CD4-positive, alpha-beta T cell treated with Interleukin-2 at 100 ng/mL for 4 hours (primary cell): ENCODE data around the gene LMAN1L.

Experiments
- DNase-seq: peaks from one replicate; pipeline ENCODE4 v3.0.0-alpha.2; 2020; ENCODE audit warnings: low spot score

LMAN1L gene

GRCh38 chr15:74816624-74817369, 4.2 kb downstream of the LMAN1L start:
- DNase-seq: no peak

GRCh38 chr15:74817370-74817737, 4.7 kb downstream of the LMAN1L start:
- no peak for DNase-seq

GRCh38 chr15:74820056-74820455, 7.4 kb downstream of the LMAN1L start:
- DNase-seq: no peak

- no peak for DNase-seq
Observed at GRCh38 chr15:74821091-74821789, 8.6 kb downstream of the LMAN1L start.

- DNase-seq: no peak
Observed at GRCh38 chr15:74821790-74822158, 9.1 kb downstream of the LMAN1L start.

GRCh38 chr15:74822233-74822632, 9.6 kb downstream of the LMAN1L start:
- no peak for DNase-seq

- DNase-seq: no peak
Observed at GRCh38 chr15:74823324-74823723, 10.7 kb downstream of the LMAN1L start.

- DNase-seq: no peak
Observed at GRCh38 chr15:74824976-74825375, 12.3 kb downstream of the LMAN1L start.

- no peak for DNase-seq
Observed at GRCh38 chr15:74825866-74826265, 13.2 kb downstream of the LMAN1L start.

GRCh38 chr15:74826364-74826819, 13.8 kb downstream of the LMAN1L start, which contains the start of gene CPLX3:
CPLX3 (plus strand) TSS chr15:74826627; CDS start chr15:74826704, 77 bp downstream.
- peak; percentile 23 for DNase-seq

GRCh38 chr15:74826921-74827320, 14.3 kb downstream of the LMAN1L start:
- no peak for DNase-seq

GRCh38 chr15:74827614-74828013, 15.0 kb downstream of the LMAN1L start:
- DNase-seq: no peak

- no peak for DNase-seq
Observed at GRCh38 chr15:74828835-74829234, 16.2 kb downstream of the LMAN1L start.

- DNase-seq: no peak
Observed at GRCh38 chr15:74829486-74829885, 16.9 kb downstream of the LMAN1L start.

GRCh38 chr15:74829991-74830390, 17.4 kb downstream of the LMAN1L start:
- no peak for DNase-seq

GRCh38 chr15:74830868-74831267, 18.2 kb downstream of the LMAN1L start:
- DNase-seq: no peak

- DNase-seq: no peak
Observed at GRCh38 chr15:74831813-74832495, 19.3 kb downstream of the LMAN1L start.

- no peak for DNase-seq
Observed at GRCh38 chr15:74832826-74833225, 20.2 kb downstream of the LMAN1L start.

GRCh38 chr15:74833376-74834107, 20.9 kb downstream of the LMAN1L start:
- no peak for DNase-seq

GRCh38 chr15:74835312-74835823, 22.7 kb downstream of the LMAN1L start:
- DNase-seq: peak; percentile 41

GRCh38 chr15:74836846-74837245, 24.2 kb downstream of the LMAN1L start:
- DNase-seq: no peak
